Smooth muscle cell (in vitro differentiated cells): Measurements from ENCODE around the gene CYP4F8. TPM values are rescaled to one million over a fixed set of nuclear protein-coding genes. Genes with fewer than 3 reads are reported as not detected.

Experiments
- DNase-seq: peaks from one replicate; lab custom pipeline; 2025; ENCODE audit not compliant: unreplicated experiment; lab: John Stamatoyannopoulos, UW
- H2AFZ ChIP-seq: fragments of 200-600 bp; sonication (generic); 2 replicates; pipeline ENCODE4 v1.6.0; 2016; ENCODE audit warnings: antibody characterized with exemption, low read depth, mild to moderate bottlenecking
- H3F3A ChIP-seq: fragments of 200-600 bp; sonication (generic); 2 replicates; pipeline ENCODE4 v1.6.0; 2017; ENCODE audit warnings: antibody characterized with exemption, low read depth
- H3K27ac ChIP-seq: fragments of 200-600 bp; sonication (generic); 2 replicates; pipeline ENCODE4 v1.5.1; 2016; ENCODE audit warnings: low read depth, mild to moderate bottlenecking
- H3K27me3 ChIP-seq: fragments of 200-600 bp; sonication (generic); 2 replicates; pipeline ENCODE4 v1.6.1; 2016; ENCODE audit warnings: low read depth, mild to moderate bottlenecking
- H3K36me3 ChIP-seq: fragments of 200-600 bp; sonication (generic); 2 replicates; pipeline ENCODE4 v1.5.1; 2016; ENCODE audit warnings: low read depth
- H3K4me1 ChIP-seq: fragments of 200-600 bp; sonication (generic); 2 replicates; pipeline ENCODE4 v1.5.1; 2016; ENCODE audit warnings: low read depth
- H3K4me2 ChIP-seq: fragments of 200-600 bp; sonication (generic); 2 replicates; pipeline ENCODE4 v1.6.0; 2016; ENCODE audit warnings: mild to moderate bottlenecking
- H3K4me3 ChIP-seq: fragments of 200-600 bp; sonication (generic); 2 replicates; pipeline ENCODE4 v1.5.1; 2016; ENCODE audit warnings: mild to moderate bottlenecking
- H3K79me2 ChIP-seq: fragments of 200-600 bp; sonication (generic); 2 replicates; pipeline ENCODE4 v1.6.0; 2016; ENCODE audit warnings: low read depth, mild to moderate bottlenecking
- H3K9ac ChIP-seq: fragments of 200-600 bp; sonication (generic); 2 replicates; pipeline ENCODE4 v1.6.0; 2016; ENCODE audit warnings: low read depth
- H3K9me3 ChIP-seq: fragments of 200-600 bp; sonication (generic); replicated peaks from 2 replicates; pipeline ENCODE4 v1.5.1; 2016; ENCODE audit warnings: low read depth
- H4K20me1 ChIP-seq: fragments of 200-600 bp; sonication (generic); 2 replicates; pipeline ENCODE4 v1.6.0; 2016; ENCODE audit warnings: low read depth
- WGBS: methylation state at CpG from one replicate; pipeline ENCODE4 v1.1.7; 2016; ENCODE audit warnings: low lambda C conversion rate; 5-methylcytosine and 5-hydroxymethylcytosine counted together
- polyA plus RNA-seq: library from polyadenylated mRNA; unstranded; fragments of >200 nt; fragmentation: Nextera tagmentation; extraction: Ambion mirVana; gene quantifications from 2 replicates; pipeline ENCODE4 v1.2.1, GENCODE V29; 2016
- total RNA-seq: library from RNA; depleted of rRNA; stranded (reverse); fragments of >200 nt; gene quantifications from 2 replicates; pipeline ENCODE4 v1.2.3, GENCODE V29; 2014
- TF ChIP-seq, protein P1 (sequence below): fragments of 200-600 bp; sonication (generic); IDR thresholded peaks from 2 replicates; pipeline ENCODE4 v1.5.1; 2017; ENCODE audit warnings: borderline replicate concordance, mild to moderate bottlenecking, antibody characterized with exemption; ENCODE audit not compliant: insufficient read depth, poor library complexity, severe bottlenecking

The CYP4F8 gene
- total and polyA plus RNA-seq, 2 experiments from 2014 or later = not detected

DNA sequence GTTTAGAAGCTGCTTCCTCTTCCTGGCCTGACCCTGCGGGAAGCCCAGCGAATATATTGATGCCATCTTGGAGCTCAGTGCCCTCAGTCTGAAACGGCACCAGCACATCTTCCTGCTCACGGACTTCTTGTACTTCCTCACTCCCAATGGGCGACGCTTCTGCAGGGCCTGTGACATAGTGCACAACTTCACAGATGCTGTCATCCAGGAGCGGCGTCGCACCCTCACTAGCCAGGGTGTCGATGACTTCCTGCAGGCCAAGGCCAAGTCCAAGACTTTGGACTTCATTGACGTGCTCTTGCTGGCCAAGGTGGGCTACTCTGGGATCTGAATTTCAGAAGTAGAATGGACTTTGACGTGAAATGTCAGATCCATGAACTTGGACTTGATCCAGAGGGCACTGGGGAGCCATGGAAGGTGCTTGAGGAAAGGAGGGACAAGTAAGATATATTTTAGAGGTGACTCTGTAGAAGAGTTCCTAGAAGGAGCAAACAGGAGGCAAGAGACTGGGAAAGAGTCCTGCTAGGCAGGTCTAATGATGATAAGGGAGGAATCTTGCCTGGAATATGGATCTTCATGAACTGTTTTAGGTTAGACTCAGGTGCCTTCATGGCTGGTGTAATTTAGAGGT is 38.4 kb upstream of the CYP4F8 start:
- no peak overlapping the region for H3K9ac ChIP-seq
- no peaks in the 10 kb centered on the region for H3K79me2 ChIP-seq
- H3K4me2 ChIP-seq = no peak overlapping the region
- peaks cover 6% of the 10 kb centered on the region for H3K9me3 ChIP-seq
- DNase-seq = no peak
- WGBS = 82% methylated on average over 12 of the region's 12 CpGs
- H2AFZ ChIP-seq = no peak overlapping the region
- H3K27ac ChIP-seq = no peak overlapping the region
- H3K4me3 ChIP-seq = no peak overlapping the region
- no peaks in the 10 kb centered on the region for H3K27me3 ChIP-seq
- H3K36me3 ChIP-seq = no peaks in the 10 kb centered on the region
- no peaks in the 10 kb centered on the region for H3K4me1 ChIP-seq
- no peaks in the 10 kb centered on the region for H3F3A ChIP-seq
- H4K20me1 ChIP-seq = no peaks in the 10 kb centered on the region
- TF ChIP-seq, protein P1, sequence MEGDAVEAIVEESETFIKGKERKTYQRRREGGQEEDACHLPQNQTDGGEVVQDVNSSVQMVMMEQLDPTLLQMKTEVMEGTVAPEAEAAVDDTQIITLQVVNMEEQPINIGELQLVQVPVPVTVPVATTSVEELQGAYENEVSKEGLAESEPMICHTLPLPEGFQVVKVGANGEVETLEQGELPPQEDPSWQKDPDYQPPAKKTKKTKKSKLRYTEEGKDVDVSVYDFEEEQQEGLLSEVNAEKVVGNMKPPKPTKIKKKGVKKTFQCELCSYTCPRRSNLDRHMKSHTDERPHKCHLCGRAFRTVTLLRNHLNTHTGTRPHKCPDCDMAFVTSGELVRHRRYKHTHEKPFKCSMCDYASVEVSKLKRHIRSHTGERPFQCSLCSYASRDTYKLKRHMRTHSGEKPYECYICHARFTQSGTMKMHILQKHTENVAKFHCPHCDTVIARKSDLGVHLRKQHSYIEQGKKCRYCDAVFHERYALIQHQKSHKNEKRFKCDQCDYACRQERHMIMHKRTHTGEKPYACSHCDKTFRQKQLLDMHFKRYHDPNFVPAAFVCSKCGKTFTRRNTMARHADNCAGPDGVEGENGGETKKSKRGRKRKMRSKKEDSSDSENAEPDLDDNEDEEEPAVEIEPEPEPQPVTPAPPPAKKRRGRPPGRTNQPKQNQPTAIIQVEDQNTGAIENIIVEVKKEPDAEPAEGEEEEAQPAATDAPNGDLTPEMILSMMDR = no peak

DNA sequence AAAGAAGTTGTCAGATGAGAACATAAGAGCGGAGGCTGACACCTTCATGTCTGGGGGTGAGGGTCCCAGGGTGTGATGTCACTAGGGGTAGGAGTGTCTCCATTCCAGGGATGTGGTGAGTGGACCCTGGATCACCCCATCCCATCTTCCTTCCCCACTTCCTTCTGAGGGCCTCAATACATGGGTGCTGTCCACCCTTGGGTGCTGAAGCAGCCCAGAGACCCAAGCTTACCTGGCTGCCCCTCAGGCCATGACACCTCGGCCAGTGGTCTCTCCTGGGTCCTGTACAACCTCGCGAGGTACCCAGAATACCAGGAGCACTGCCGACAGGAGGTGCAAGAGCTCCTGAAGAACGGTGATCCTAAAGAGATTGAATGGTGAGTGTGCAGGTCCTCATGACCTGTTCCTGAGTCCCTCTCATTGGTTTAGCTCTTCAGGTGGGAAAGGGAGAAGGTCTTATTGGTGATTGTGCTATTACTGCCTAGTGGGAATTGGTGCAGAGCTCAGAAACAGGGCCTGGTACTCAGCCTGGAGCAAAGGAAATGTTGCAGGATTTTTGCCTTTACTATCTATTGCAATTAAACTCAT is 37.7 kb upstream of the CYP4F8 start:
- no peak for DNase-seq
- H3K4me2 ChIP-seq = no peak overlapping the region
- H3K9me3 ChIP-seq = peaks cover 6% of the 10 kb centered on the region
- H3K4me1 ChIP-seq = no peaks in the 10 kb centered on the region
- 66% methylated on average over 6 of the region's 6 CpGs for WGBS
- no peak overlapping the region for H3K4me3 ChIP-seq
- TF ChIP-seq, protein P1 = no peak
- no peaks in the 10 kb centered on the region for H3K27me3 ChIP-seq
- no peaks in the 10 kb centered on the region for H4K20me1 ChIP-seq
- no peak overlapping the region for H2AFZ ChIP-seq
- H3K27ac ChIP-seq = no peak overlapping the region
- H3F3A ChIP-seq = no peaks in the 10 kb centered on the region
- H3K9ac ChIP-seq = no peak overlapping the region
- H3K79me2 ChIP-seq = no peaks in the 10 kb centered on the region
- no peaks in the 10 kb centered on the region for H3K36me3 ChIP-seq

GRCh38 chr19:15583346-15583745 is 31.7 kb upstream of the CYP4F8 start:
- H3K9me3 ChIP-seq = peaks cover 3% of the 10 kb centered on the region
- TF ChIP-seq, protein P1 = no peak
- no peaks in the 10 kb centered on the region for H3K79me2 ChIP-seq
- H4K20me1 ChIP-seq = no peaks in the 10 kb centered on the region
- whole genome bisulfite sequencing = 89% methylated on average over 12 of the region's 12 CpGs
- no peak overlapping the region for H3K9ac ChIP-seq
- H3K27ac ChIP-seq = no peak overlapping the region
- H3K4me1 ChIP-seq = no peaks in the 10 kb centered on the region
- H3K27me3 ChIP-seq = no peaks in the 10 kb centered on the region
- no peak overlapping the region for H3K4me2 ChIP-seq
- no peaks in the 10 kb centered on the region for H3F3A ChIP-seq
- H3K4me3 ChIP-seq = no peak overlapping the region
- H3K36me3 ChIP-seq = no peaks in the 10 kb centered on the region
- no peak for DNase-seq
- no peak overlapping the region for H2AFZ ChIP-seq

DNA sequence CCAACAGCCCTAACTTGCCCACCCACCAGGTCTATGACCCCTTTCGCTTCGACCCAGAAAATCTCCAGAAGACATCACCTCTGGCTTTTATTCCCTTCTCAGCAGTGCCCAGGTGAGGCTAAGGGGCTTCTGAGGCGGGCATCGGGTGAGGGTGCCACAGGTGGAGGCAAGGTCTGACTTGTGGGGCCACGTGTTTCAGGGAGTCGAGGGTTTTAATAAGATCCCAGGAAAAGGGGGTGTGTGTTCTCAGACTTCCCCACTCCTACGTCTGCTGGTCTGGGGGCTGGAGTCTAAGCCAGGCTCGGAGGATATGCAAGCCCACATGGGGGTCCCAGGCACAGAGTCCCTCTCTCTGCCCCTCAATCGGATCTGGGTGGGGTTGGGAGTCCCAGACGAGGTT is 30.9 kb upstream of the CYP4F8 start:
- Histone ChIP-seq H3K4me1 (no peaks in the 10 kb centered on the region), H3K9me3 (peaks cover 3% of the 10 kb centered on the region), H3K4me3 (no peak overlapping the region), H3K27me3 (no peaks in the 10 kb centered on the region), H2AFZ (no peak overlapping the region), H4K20me1 (no peaks in the 10 kb centered on the region), H3K9ac (no peak overlapping the region), H3K4me2 (no peak overlapping the region), H3K36me3 (no peaks in the 10 kb centered on the region), H3F3A (no peaks in the 10 kb centered on the region), H3K27ac (no peak overlapping the region), H3K79me2 (no peaks in the 10 kb centered on the region)
- DNase-seq = no peak
- WGBS = 77% methylated on average over 10 of the region's 10 CpGs
- TF ChIP-seq, protein P1 = no peak
